Motor neuron (in vitro differentiated cells): ENCODE measurements around the gene ITGBL1. TPM values are rescaled to one million over a fixed set of nuclear protein-coding genes. Genes with fewer than 3 reads are reported as not detected.

Experiments
- ATAC-seq, 8 experiments: fragments of 200-7000 bp; cut with Tn5 transposase; replicated peaks in 6 of 8; 2 replicates each; pipeline ENCODE4 v1.8.0; 2021; ENCODE audit warnings: mild to moderate bottlenecking in 8 of 8, moderate library complexity in 8 of 8
- H3K27ac ChIP-seq, 2 donors: fragments of 250-450 bp; sonication (Bioruptor Pico); 2 replicates each; pipeline ENCODE4 v1.9.0; 2021; ENCODE audit warnings: antibody characterized with exemption in 2 of 2, mild to moderate bottlenecking in 2 of 2, moderate library complexity in 1 of 2
- H3K4me1 ChIP-seq, 2 donors: fragments of 250-450 bp; sonication (Bioruptor Pico); replicated peaks in 1 of 2; 2 replicates each; pipeline ENCODE4 v1.6.1; 2021; ENCODE audit warnings: antibody characterized with exemption in 2 of 2, mild to moderate bottlenecking in 2 of 2, moderate library complexity in 1 of 2
- H3K4me3 ChIP-seq, 5 donors: fragments of 250-450 bp; sonication (Bioruptor Pico); 2 replicates each; pipeline ENCODE4 v1.9.0; 2021; ENCODE audit warnings: antibody characterized with exemption in 5 of 5, mild to moderate bottlenecking in 5 of 5, moderate library complexity in 4 of 5
- WGBS, 10 experiments: fragments of 450-650 bp; shearing (Covaris generic); methylation state at CpG; one replicate each; pipeline ENCODE4 v1.0.0; 2022; 5-methylcytosine and 5-hydroxymethylcytosine counted together
- in situ Hi-C, 9 experiments: fragments of 400-800 bp; cut with MboI; loops; one replicate each; pipeline ENCODE4 v1.15.0; 2021; ENCODE audit warnings: low sequenced_read_pairs in 9 of 9, low pct_unique_long_range_greater_than_20kb in 2 of 9; ENCODE audit not compliant: unreplicated experiment in 9 of 9
- total RNA-seq, 8 experiments: library from RNA; unstranded; fragments of 300-600 nt; gene quantifications; 2 replicates each; pipeline versions ENCODE4 v1.2.3 to v1.2.4, GENCODE V29; 2022

ITGBL1 gene
- total RNA-seq, 8 experiments from 2014 or later: 3.2 to 187 (median 7.1) TPM; not detected in 4

DNA sequence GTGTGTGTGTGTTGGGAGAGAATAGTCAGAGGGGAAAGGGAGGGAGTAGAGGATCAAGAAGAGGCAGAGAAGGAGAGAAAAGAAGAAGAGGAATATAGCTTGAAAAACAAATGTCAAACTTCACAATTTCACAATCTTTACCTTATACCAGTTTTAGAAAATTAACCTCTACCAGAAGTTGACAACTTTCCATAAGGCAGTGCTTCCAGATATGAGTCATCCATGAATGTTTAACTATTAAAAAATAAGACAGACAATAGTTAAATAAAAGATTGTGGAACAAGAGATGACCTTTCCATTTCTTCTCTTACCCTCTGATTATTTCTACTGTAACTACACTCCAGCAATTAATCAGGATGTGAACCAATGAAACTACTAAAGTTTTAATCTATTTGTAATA is 229.4 kb downstream of the ITGBL1 start:
- in situ Hi-C loops: loop anchor here in 1 of 9 experiments (25.0 kb wide), 1 partner anchor 105 kb away; no protein-coding TSS in a partner anchor
- ATAC-seq: no peak
- no peak overlapping the region for H3K27ac ChIP-seq
- H3K4me1 ChIP-seq: no peaks in the 10 kb centered on the region
- no peak overlapping the region for H3K4me3 ChIP-seq

DNA sequence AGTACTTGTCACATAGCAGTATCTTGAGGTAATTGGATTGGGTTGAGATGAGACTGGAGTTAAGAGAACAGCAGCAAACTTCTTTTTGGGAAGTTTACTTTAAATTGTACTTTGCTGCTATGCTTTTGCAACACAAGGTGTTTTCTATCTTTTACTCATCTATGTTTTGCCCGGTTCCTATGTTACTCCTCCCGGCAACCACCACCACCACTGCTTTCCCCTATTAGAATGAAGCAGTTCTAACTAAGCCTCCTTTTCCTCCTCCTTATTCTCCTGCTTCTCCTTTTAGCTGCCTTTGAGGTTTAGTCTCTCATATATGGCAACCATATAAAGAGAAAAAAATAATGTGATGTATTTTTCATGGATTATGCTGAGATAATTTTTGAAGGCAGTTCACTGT is 233.5 kb downstream of the ITGBL1 start:
- H3K4me3 ChIP-seq: no peak overlapping the region
- no peaks in the 10 kb centered on the region for H3K4me1 ChIP-seq
- ATAC-seq: peak in 2 of 8 experiments; percentile 40 to 77
- H3K27ac ChIP-seq: no peak overlapping the region
- in situ Hi-C loops: loop anchor here in 1 of 9 experiments (25.0 kb wide), 1 partner anchor 101 kb away; no protein-coding TSS in a partner anchor
- WGBS, 10 experiments: 57 to 100% (median 82%) methylated on average over 2 of the region's 2 CpGs; no CpG with 5 or more reads in 3 of the 10 experiments

DNA sequence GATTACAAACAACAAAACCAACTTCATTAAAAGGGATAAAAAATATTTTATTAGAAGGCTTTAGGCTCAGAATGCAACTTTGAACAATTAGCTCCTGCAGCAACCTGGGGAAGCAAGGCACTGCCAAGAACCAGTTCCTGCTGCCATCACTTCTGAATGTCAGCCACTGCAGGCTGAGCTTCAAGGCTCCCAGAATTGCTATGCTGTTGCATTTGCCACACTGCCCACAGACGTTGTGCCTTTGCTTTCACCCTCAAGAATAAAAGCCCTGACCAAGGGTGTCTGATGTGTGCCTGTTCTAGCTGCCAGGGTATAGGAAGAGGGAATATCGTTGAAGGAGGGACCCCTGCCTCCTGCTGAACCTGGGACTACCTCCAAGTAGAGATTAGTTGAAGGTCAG is 238.4 kb downstream of the ITGBL1 start:
- Histone ChIP-seq H3K4me3 (no peak overlapping the region), H3K4me1 (no peaks in the 10 kb centered on the region), H3K27ac (no peak overlapping the region)
- peak in 1 of 8 experiments; percentile 25 for ATAC-seq
- in situ Hi-C loops: loop anchor here in 1 of 9 experiments (25.0 kb wide), 1 partner anchor 96 kb away; no protein-coding TSS in a partner anchor
- 40 to 67% (median 60%) methylated on average over 1 to 2 of the region's 2 CpGs; no CpG with 5 or more reads in 5 of the 10 experiments for WGBS, 10 experiments

DNA sequence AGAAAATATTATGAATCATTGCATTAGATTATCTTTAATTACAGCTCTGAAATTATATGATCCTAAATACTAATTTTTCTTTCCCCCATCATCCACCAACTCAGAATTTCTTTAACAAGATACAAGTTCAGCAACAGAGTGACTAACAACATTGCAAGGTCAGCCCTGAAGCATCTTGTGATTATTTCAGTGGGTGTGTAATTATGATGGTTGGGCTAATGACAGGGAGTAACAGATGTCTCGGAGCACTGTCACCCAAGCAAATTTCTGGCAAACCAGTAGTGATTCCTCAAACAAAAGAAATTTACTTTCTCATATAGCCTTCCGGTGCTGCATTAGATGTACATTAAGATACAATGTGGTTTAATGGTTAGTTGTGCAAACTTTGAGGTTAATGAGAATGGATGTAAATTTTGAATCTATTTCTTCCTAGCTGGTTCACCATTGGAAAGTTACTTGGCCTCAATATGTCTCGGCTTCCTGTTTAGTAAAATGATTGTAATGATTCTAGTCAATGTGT is 238.9 kb downstream of the ITGBL1 start:
- no peak overlapping the region for H3K27ac ChIP-seq
- H3K4me1 ChIP-seq: no peaks in the 10 kb centered on the region
- peak in 4 of 8 experiments; percentile 43 to 48 (median 44) for ATAC-seq
- WGBS, 10 experiments: 31 to 100% (median 86%) methylated on average over 1 to 3 of the region's 3 CpGs
- no peak overlapping the region for H3K4me3 ChIP-seq
- in situ Hi-C loops: loop anchor here in 1 of 9 experiments (25.0 kb wide), 1 partner anchor 96 kb away; no protein-coding TSS in a partner anchor

DNA sequence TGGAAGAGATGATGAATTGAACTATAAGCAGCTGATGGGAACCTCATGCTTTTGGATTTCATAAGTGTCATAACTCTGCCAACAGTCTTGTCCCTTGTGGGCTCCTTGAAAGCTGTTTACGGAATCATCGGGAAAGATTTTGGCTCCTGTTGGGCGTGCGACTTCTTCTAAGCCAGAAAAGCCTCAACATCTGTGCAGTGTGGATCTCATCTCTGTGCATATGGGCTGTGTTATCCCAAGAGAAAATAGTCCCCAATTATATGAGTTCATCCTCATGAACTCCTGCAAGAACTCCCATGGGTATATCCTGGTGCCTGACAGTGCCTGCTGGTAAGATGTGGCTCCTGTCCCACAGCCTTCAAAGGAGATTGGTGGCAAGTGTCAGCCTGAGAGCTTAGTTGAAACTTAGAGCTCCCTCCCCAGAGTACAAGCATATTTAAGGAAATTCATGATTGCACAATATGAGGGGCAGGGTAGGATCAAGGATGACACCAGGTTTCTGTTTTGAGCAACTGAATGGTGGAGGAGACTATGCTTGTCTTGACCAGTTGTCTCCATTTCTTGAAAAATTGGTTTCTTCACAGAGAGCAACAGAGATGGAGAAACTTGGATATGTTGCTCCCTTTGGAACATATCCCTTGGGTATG is 243.5 kb downstream of the ITGBL1 start:
- Histone ChIP-seq H3K4me3 (no peak overlapping the region), H3K4me1 (no peaks in the 10 kb centered on the region), H3K27ac (no peak overlapping the region)
- peak in 2 of 8 experiments; percentile 66 to 74 for ATAC-seq
- in situ Hi-C loops: loop anchor here in 1 of 9 experiments (25.0 kb wide), 1 partner anchor 91 kb away; no protein-coding TSS in a partner anchor
- WGBS, 10 experiments: 42 to 100% (median 75%) methylated on average over 1 to 4 of the region's 4 CpGs; no CpG with 5 or more reads in 6 of the 10 experiments

DNA sequence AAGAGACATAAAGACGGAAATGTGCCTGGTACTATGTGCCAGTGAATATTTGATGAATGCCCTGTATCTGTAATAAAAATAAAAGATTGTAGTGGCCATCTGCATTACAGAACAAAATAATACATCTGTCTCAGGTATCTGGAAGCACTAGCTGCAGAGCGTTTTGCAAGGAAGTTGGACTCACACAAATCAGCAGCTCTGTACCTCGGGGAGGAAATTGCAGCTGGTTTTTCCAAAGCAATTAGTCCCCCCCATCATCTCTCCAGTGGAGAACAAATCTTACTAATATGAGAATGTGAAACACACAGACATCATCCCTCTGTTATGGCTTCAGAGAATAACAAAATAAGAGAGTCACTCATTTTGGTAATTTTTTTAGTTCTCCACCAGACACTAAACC is 245.3 kb downstream of the ITGBL1 start:
- WGBS, 10 experiments: 41 to 100% (median 84%) methylated on average over 1 to 3 of the region's 3 CpGs
- H3K27ac ChIP-seq: no peak overlapping the region
- in situ Hi-C loops: loop anchor here in 1 of 9 experiments (25.0 kb wide), 1 partner anchor 90 kb away; no protein-coding TSS in a partner anchor
- no peak overlapping the region for H3K4me3 ChIP-seq
- no peaks in the 10 kb centered on the region for H3K4me1 ChIP-seq
- ATAC-seq: peak in 1 of 8 experiments; percentile 59

DNA sequence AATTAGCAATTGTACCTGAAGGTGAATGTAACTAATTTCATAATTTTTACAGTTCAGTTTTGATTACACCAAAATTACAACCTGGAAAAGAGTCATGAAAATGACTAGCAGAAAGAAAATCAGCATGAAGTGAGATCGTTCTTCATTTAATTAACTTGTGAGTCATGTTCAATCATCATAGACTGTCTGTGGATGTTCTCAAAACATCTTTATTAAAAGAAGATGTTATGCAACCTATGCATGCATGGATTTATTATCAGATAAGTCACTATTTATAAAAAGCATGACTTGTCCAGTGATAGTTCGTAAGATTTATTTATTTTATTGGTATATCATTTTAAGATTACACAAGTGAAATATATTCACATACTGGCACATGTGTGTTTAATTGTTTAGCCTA is 245.9 kb downstream of the ITGBL1 start:
- ATAC-seq: peak in 3 of 8 experiments; percentile 41 to 84 (median 44)
- no peak overlapping the region for H3K27ac ChIP-seq
- 0 to 100% (median 8%) methylated on average over 1 to 2 of the region's 2 CpGs; no CpG with 5 or more reads in 3 of the 10 experiments for WGBS, 10 experiments
- no peak overlapping the region for H3K4me3 ChIP-seq
- in situ Hi-C loops: loop anchor here in 1 of 9 experiments (25.0 kb wide), 1 partner anchor 89 kb away; no protein-coding TSS in a partner anchor
- no peaks in the 10 kb centered on the region for H3K4me1 ChIP-seq

DNA sequence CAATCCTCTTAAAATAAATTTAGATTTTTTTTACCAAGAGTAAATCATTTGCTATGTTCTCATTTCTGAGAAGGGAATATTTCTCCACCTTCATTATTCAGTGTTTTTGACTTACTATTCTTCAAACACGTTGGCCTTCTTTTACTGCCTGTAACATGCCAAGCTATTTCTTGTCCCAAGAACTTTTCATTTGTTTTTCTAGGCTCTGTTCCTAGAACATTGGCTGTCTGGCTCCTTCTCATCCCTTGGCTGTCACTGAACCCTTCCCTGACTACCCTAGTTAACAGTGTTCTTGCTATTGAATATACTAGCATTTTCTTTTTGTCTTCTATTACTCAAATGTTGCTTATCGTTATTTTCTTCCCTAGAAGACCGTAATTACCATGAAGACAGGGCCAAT is 248.1 kb downstream of the ITGBL1 start:
- ATAC-seq: no peak
- H3K4me3 ChIP-seq: no peak overlapping the region
- in situ Hi-C loops: no loop called here
- no peak overlapping the region for H3K27ac ChIP-seq
- WGBS, 10 experiments: 10 to 100% (median 78%) methylated on average over 1 to 3 of the region's 3 CpGs
- no peaks in the 10 kb centered on the region for H3K4me1 ChIP-seq

DNA sequence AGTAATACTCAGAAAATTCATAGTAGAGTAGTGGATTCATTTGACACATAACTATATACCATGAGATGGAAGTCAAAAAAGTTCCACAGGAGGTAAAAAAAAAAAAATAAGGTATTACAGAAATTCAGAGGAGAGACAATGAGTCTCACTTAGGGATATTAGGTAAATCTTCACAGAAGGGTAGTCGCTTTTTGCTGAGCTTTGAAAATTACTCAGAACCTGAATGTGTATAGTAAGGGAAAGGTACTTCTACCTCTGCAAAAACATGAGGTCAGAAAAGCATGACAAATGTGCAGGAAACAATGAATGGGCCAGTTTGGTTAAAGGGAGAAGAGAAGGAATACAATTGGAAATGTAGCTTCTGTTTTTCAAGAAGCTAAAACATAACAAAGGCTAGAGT is 250.6 kb downstream of the ITGBL1 start:
- Histone ChIP-seq H3K27ac (no peak overlapping the region), H3K4me1 (no peaks in the 10 kb centered on the region), H3K4me3 (no peak overlapping the region)
- WGBS, 10 experiments: 67 to 100% (median 100%) methylated on average over 1 of the region's 1 CpG; no CpG with 5 or more reads in 1 of the 10 experiments
- in situ Hi-C loops: no loop called here
- no peak for ATAC-seq

DNA sequence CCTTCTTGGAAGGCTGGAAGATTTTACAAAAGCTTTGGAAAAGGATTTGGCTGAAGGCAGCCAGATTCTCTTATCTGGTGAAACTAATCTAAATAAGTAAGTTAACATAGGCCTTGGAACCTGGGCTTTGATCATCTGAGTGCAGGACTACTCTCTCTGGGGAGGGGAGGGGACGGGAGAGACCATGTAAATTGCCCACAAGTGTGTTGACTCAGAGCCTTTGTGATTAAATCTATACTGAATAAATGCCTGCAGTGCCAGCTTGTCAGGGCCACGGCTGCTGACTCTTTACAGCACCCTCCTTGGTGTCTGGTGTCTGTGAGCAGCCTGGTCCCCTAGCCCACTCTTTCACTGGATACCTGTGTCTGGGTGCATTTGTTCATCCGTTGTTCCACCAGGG is 251.4 kb downstream of the ITGBL1 start:
- no peak overlapping the region for H3K27ac ChIP-seq
- H3K4me1 ChIP-seq: no peaks in the 10 kb centered on the region
- in situ Hi-C loops: no loop called here
- ATAC-seq: no peak
- H3K4me3 ChIP-seq: no peak overlapping the region
- 29 to 75% (median 58%) methylated on average over 1 to 3 of the region's 3 CpGs; no CpG with 5 or more reads in 3 of the 10 experiments for WGBS, 10 experiments

DNA sequence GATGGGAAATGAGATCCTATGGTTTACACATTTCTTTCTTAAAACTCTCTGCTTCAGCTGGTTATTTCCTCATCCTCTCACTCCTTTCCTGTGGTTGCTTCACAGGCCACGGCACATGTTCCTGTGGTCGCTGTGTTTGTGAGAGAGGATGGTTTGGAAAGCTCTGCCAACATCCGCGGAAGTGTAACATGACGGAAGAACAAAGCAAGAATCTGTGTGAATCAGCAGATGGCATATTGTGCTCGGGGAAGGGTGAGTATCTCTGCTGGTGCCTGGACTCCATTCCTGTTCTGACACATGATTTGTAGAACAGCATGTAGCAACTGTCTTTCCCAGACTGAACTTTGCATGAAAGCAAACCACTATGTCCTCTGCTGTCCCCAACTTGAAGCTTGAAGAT is 254.2 kb downstream of the ITGBL1 start:
- Histone ChIP-seq H3K4me3 (no peak overlapping the region), H3K27ac (no peak overlapping the region), H3K4me1 (no peaks in the 10 kb centered on the region)
- ATAC-seq: peak in 3 of 8 experiments; percentile 22 to 77 (median 74)
- WGBS, 10 experiments: 0 to 100% (median 81%) methylated on average over 1 to 6 of the region's 6 CpGs; no CpG with 5 or more reads in 1 of the 10 experiments
- in situ Hi-C loops: no loop called here

DNA sequence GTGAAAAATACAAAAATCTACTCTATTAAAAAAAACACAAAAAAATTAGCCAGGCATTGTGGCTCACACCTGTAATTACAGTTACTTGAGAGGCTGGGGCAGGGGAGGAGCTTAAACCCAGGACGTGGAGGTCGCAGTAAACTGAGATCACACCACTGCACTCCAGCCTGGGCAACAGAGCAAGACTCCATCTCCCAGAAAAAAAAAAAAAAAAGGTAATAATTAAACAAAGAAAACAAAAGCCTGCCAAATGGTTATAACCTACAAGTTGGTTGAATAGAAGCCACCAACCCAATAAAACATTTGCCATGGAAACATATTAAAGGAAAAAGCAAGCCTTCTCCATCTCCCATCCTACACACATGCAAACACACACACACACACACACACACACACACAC is 255.2 kb downstream of the ITGBL1 start:
- 80 to 100% (median 89%) methylated on average over 1 to 2 of the region's 2 CpGs; no CpG with 5 or more reads in 4 of the 10 experiments for WGBS, 10 experiments
- Histone ChIP-seq H3K27ac (no peak overlapping the region), H3K4me1 (no peaks in the 10 kb centered on the region), H3K4me3 (no peak overlapping the region)
- ATAC-seq: no peak
- in situ Hi-C loops: no loop called here

DNA sequence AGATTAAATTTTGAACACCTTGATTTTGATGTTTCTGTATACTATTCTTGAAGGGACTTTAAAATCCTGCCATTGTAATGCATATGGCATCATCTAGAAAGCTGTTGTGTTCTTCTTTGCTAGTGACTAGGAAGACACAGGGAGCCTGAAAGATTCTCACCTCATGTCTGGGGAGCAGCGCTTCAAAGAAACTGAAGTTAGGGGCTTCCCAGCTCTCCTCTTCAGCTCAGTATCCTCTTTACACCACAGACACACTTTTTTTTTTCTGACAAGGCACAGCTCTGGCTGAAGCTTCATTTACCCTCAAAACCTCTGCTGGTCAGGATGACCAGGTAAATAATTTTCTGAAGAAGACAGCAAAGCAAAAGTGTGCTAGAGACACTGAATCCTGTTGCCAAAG is 255.6 kb downstream of the ITGBL1 start:
- WGBS, 10 experiments: 83 to 100% (median 100%) methylated on average over 1 of the region's 1 CpG; no CpG with 5 or more reads in 7 of the 10 experiments
- no peak for ATAC-seq
- Histone ChIP-seq H3K27ac (no peak overlapping the region), H3K4me1 (no peaks in the 10 kb centered on the region), H3K4me3 (no peak overlapping the region)
- in situ Hi-C loops: no loop called here
